Urinary bladder (tissue), 4 donors: ENCODE data around the gene C14orf119. TPM values are rescaled to one million over a fixed set of nuclear protein-coding genes. Genes with fewer than 3 reads are reported as not detected.
A peak's percentile ranks its signal among the peaks of the same experiment; 100 is the strongest.

Source experiments
- DNase-seq: peaks from one replicate; pipeline ENCODE4 v3.0.0-alpha.2; 2015; ENCODE audit errors: extremely low spot score
- H3K27ac ChIP-seq: one replicate; pipeline ENCODE4 v1.5.1; 2013; ENCODE audit warnings: low read depth, mild to moderate bottlenecking, moderate library complexity
- H3K36me3 ChIP-seq: one replicate; pipeline ENCODE4 v1.6.1; 2013; ENCODE audit warnings: mild to moderate bottlenecking, moderate library complexity; ENCODE audit not compliant: insufficient read depth
- H3K4me1 ChIP-seq: one replicate; pipeline ENCODE4 v1.6.1; 2013; ENCODE audit warnings: mild to moderate bottlenecking, moderate library complexity; ENCODE audit not compliant: insufficient read depth
- H3K4me3 ChIP-seq: one replicate; pipeline ENCODE4 v1.5.1; 2013; ENCODE audit warnings: low read depth, low read length
- whole genome bisulfite sequencing: extraction: QIAGEN DNeasy Blood & Tissue Kit; methylation state at CpG from one replicate; pipeline ENCODE4 v1.1.7; 2013; 5-methylcytosine and 5-hydroxymethylcytosine counted together
- polyA plus RNA-seq: library from polyadenylated mRNA; stranded (reverse); fragments of 200-250 nt; gene quantifications from one replicate; pipeline ENCODE4 v1.2.3, GENCODE V29; 2013
- total RNA-seq: library from RNA; depleted of rRNA; stranded (reverse); fragments of >200 nt; gene quantifications from one replicate; pipeline ENCODE4 v1.2.3, GENCODE V29; 2014
- donor health status: healthy with polysubstance abuse.
- donor health status: healthy.

Gene C14orf119
- total and polyA plus RNA-seq, 2 donors: 37.2 to 51.8 TPM

- Histone ChIP-seq H3K36me3 (peaks cover 3% of the 10 kb centered on the region), H3K27ac (no peak overlapping the region), H3K4me1 (no peaks in the 10 kb centered on the region), H3K4me3 (peak overlapping the region; percentile 68)
- DNase-seq: no peak
- 12% methylated on average over 17 of the region's 17 CpGs for WGBS
These were observed 39.0 kb upstream of the C14orf119 start for GRCh38 chr14:23056145-23056955.

GRCh38 chr14:23056956-23057756, 38.1 kb upstream of the C14orf119 start, which contains the start of gene CDH24:
TSS of gene CDH24 (minus strand) at chr14:23057520. CDS start at chr14:23055733, 1,787 bp downstream.
- Histone ChIP-seq H3K4me1 (no peaks in the 10 kb centered on the region), H3K36me3 (peaks cover 4% of the 10 kb centered on the region), H3K4me3 (peak within 1 kb of the TSS; percentile 68), H3K27ac (peak within 1 kb of the TSS; percentile 12)
- DNase-seq: peak; percentile 43
- 2% methylated on average over 73 of the region's 73 CpGs for WGBS

GRCh38 chr14:23057757-23058653, 37.3 kb upstream of the C14orf119 start:
- DNase-seq: peak; percentile 78
- WGBS: under 1% methylated on average over 51 of the region's 51 CpGs
- H3K4me3 ChIP-seq: peak overlapping the region; percentile 68
- no peaks in the 10 kb centered on the region for H3K4me1 ChIP-seq
- peaks cover 7% of the 10 kb centered on the region for H3K36me3 ChIP-seq
- H3K27ac ChIP-seq: peak overlapping the region; percentile 12

- DNase-seq: no peak
- H3K27ac ChIP-seq: no peak overlapping the region
- peaks cover 7% of the 10 kb centered on the region for H3K36me3 ChIP-seq
- 87% methylated on average over 32 of the region's 32 CpGs for WGBS
- no peak overlapping the region for H3K4me3 ChIP-seq
- no peaks in the 10 kb centered on the region for H3K4me1 ChIP-seq
These were observed 36.4 kb upstream of the C14orf119 start for GRCh38 chr14:23058654-23059504.

- WGBS: 92% methylated on average over 17 of the region's 17 CpGs
- Histone ChIP-seq H3K4me3 (no peak overlapping the region), H3K27ac (no peak overlapping the region), H3K4me1 (no peaks in the 10 kb centered on the region), H3K36me3 (peaks cover 7% of the 10 kb centered on the region)
- no peak for DNase-seq
These were observed 34.6 kb upstream of the C14orf119 start for GRCh38 chr14:23060536-23061260.

GRCh38 chr14:23062002-23062401, 33.3 kb upstream of the C14orf119 start:
- peak; percentile 57 for DNase-seq
- Histone ChIP-seq H3K36me3 (peaks cover 9% of the 10 kb centered on the region), H3K4me3 (no peak overlapping the region), H3K4me1 (no peaks in the 10 kb centered on the region), H3K27ac (no peak overlapping the region)
- 7% methylated on average over 4 of the region's 4 CpGs for WGBS

- peaks cover 9% of the 10 kb centered on the region for H3K36me3 ChIP-seq
- H3K4me3 ChIP-seq: no peak overlapping the region
- no peaks in the 10 kb centered on the region for H3K4me1 ChIP-seq
- no peak overlapping the region for H3K27ac ChIP-seq
- 87% methylated on average over 5 of the region's 5 CpGs for WGBS
- DNase-seq: no peak
These were observed 31.7 kb upstream of the C14orf119 start for GRCh38 chr14:23063601-23064000.

GRCh38 chr14:23066368-23066767, 28.9 kb upstream of the C14orf119 start:
- Histone ChIP-seq H3K36me3 (peaks cover 6% of the 10 kb centered on the region), H3K27ac (no peak overlapping the region), H3K4me1 (no peaks in the 10 kb centered on the region), H3K4me3 (no peak overlapping the region)
- WGBS: 89% methylated on average over 3 of the region's 3 CpGs
- DNase-seq: no peak

GRCh38 chr14:23066855-23067744, 28.2 kb upstream of the C14orf119 start:
- H3K4me1 ChIP-seq: no peaks in the 10 kb centered on the region
- no peak for DNase-seq
- no peak overlapping the region for H3K4me3 ChIP-seq
- 87% methylated on average over 23 of the region's 23 CpGs for WGBS
- peaks cover 5% of the 10 kb centered on the region for H3K36me3 ChIP-seq
- no peak overlapping the region for H3K27ac ChIP-seq

- no peak overlapping the region for H3K27ac ChIP-seq
- DNase-seq: no peak
- H3K4me3 ChIP-seq: no peak overlapping the region
- 73% methylated on average over 14 of the region's 14 CpGs for WGBS
- H3K4me1 ChIP-seq: no peaks in the 10 kb centered on the region
- H3K36me3 ChIP-seq: peaks cover 5% of the 10 kb centered on the region
These were observed 27.2 kb upstream of the C14orf119 start for GRCh38 chr14:23067847-23068788.
